Smooth muscle cell (in vitro differentiated cells): ENCODE measurements around the gene TCF3. TPM values are rescaled to one million over a fixed set of nuclear protein-coding genes. Genes with fewer than 3 reads are reported as not detected.

Source experiments
- DNase-seq: peaks from one replicate; lab custom pipeline; 2025; ENCODE audit not compliant: unreplicated experiment; lab: John Stamatoyannopoulos, UW
- H2AFZ ChIP-seq: fragments of 200-600 bp; sonication (generic); 2 replicates; pipeline ENCODE4 v1.6.0; 2016; ENCODE audit warnings: antibody characterized with exemption, low read depth, mild to moderate bottlenecking
- H3F3A ChIP-seq: fragments of 200-600 bp; sonication (generic); 2 replicates; pipeline ENCODE4 v1.6.0; 2017; ENCODE audit warnings: antibody characterized with exemption, low read depth
- H3K27ac ChIP-seq: fragments of 200-600 bp; sonication (generic); 2 replicates; pipeline ENCODE4 v1.5.1; 2016; ENCODE audit warnings: low read depth, mild to moderate bottlenecking
- H3K27me3 ChIP-seq: fragments of 200-600 bp; sonication (generic); 2 replicates; pipeline ENCODE4 v1.6.1; 2016; ENCODE audit warnings: low read depth, mild to moderate bottlenecking
- H3K36me3 ChIP-seq: fragments of 200-600 bp; sonication (generic); 2 replicates; pipeline ENCODE4 v1.5.1; 2016; ENCODE audit warnings: low read depth
- H3K4me1 ChIP-seq: fragments of 200-600 bp; sonication (generic); 2 replicates; pipeline ENCODE4 v1.5.1; 2016; ENCODE audit warnings: low read depth
- H3K4me2 ChIP-seq: fragments of 200-600 bp; sonication (generic); 2 replicates; pipeline ENCODE4 v1.6.0; 2016; ENCODE audit warnings: mild to moderate bottlenecking
- H3K4me3 ChIP-seq: fragments of 200-600 bp; sonication (generic); 2 replicates; pipeline ENCODE4 v1.5.1; 2016; ENCODE audit warnings: mild to moderate bottlenecking
- H3K79me2 ChIP-seq: fragments of 200-600 bp; sonication (generic); 2 replicates; pipeline ENCODE4 v1.6.0; 2016; ENCODE audit warnings: low read depth, mild to moderate bottlenecking
- H3K9ac ChIP-seq: fragments of 200-600 bp; sonication (generic); 2 replicates; pipeline ENCODE4 v1.6.0; 2016; ENCODE audit warnings: low read depth
- H3K9me3 ChIP-seq: fragments of 200-600 bp; sonication (generic); replicated peaks from 2 replicates; pipeline ENCODE4 v1.5.1; 2016; ENCODE audit warnings: low read depth
- H4K20me1 ChIP-seq: fragments of 200-600 bp; sonication (generic); 2 replicates; pipeline ENCODE4 v1.6.0; 2016; ENCODE audit warnings: low read depth
- CTCF ChIP-seq: fragments of 200-600 bp; sonication (generic); IDR thresholded peaks from 2 replicates; pipeline ENCODE4 v1.5.1; 2017; ENCODE audit warnings: borderline replicate concordance, mild to moderate bottlenecking, antibody characterized with exemption; ENCODE audit not compliant: insufficient read depth, poor library complexity, severe bottlenecking
- WGBS: methylation state at CpG from one replicate; pipeline ENCODE4 v1.1.7; 2016; ENCODE audit warnings: low lambda C conversion rate; 5-methylcytosine and 5-hydroxymethylcytosine counted together
- polyA plus RNA-seq: library from polyadenylated mRNA; unstranded; fragments of >200 nt; fragmentation: Nextera tagmentation; extraction: Ambion mirVana; gene quantifications from 2 replicates; pipeline ENCODE4 v1.2.1, GENCODE V29; 2016
- total RNA-seq: library from RNA; depleted of rRNA; stranded (reverse); fragments of >200 nt; gene quantifications from 2 replicates; pipeline ENCODE4 v1.2.3, GENCODE V29; 2014

Gene TCF3
- total and polyA plus RNA-seq, 2 experiments from 2014 or later, result 89.0 to 150 TPM

DNA sequence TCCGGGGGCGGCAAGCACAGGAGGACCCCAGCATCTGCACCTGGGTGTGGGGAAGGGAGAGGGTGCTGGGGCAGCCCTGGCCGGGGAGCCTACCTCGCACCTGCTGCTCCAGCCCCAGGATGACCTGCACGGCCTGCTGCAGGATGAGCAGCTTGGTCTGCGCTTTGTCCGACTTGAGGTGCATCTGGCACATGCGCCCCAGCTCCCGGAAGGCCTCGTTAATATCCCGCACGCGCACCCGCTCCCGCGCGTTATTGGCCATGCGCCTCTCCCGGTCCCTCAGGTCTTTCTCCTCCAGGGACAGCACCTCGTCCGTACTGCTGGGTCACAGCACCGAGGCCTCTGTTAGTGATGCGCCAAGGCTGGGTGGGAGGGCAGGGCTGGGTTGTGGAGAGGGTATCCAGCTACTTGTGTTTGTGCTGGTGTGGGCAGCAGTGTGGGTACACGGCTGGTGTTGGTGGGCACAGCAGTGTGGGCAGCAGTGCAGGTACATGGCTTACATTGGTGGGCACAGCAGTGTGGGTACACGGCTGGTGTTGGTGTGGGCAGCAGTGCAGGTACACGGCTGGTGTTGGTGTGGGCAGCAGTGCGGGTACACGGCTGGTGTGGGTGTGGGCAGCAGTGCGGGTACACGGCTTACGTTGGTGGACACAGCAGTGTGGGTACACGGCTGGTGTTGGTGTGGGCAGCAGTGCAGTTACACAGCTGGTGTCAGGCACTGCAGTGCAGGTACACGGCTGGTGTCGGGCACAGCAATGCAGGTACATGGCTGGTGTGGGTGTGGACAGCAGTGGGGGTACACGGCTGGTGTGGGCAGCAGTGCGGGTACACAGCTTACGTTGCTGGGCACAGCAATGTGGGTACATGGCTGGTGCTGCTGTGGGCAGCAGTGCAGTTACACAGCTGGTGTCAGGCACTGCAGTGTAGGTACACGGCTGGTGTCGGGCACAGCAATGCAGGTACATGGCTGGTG lies 40.0 kb downstream of the TCF3 start:
- H3K27ac ChIP-seq, result no peak overlapping the region
- no peaks in the 10 kb centered on the region for H3K9me3 ChIP-seq
- no peak for DNase-seq
- H3K36me3 ChIP-seq, result peaks cover 8% of the 10 kb centered on the region
- no peaks in the 10 kb centered on the region for H3K27me3 ChIP-seq
- H3K4me3 ChIP-seq, result no peak overlapping the region
- WGBS, result 97% methylated on average over 39 of the region's 39 CpGs
- H3K4me1 ChIP-seq, result no peaks in the 10 kb centered on the region
- H3F3A ChIP-seq, result no peaks in the 10 kb centered on the region
- no peaks in the 10 kb centered on the region for H3K79me2 ChIP-seq
- no peak for TF ChIP-seq CTCF
- no peak overlapping the region for H2AFZ ChIP-seq
- no peak overlapping the region for H3K9ac ChIP-seq
- peaks cover 15% of the 10 kb centered on the region for H4K20me1 ChIP-seq
- no peak overlapping the region for H3K4me2 ChIP-seq

GRCh38 chr19:1611353-1611752 lies 41.1 kb downstream of the TCF3 start:
- H3F3A ChIP-seq, result peaks cover under 1% of the 10 kb centered on the region
- peaks cover 4% of the 10 kb centered on the region for H4K20me1 ChIP-seq
- no peak overlapping the region for H3K9ac ChIP-seq
- H3K9me3 ChIP-seq, result no peaks in the 10 kb centered on the region
- DNase-seq, result no peak
- no peaks in the 10 kb centered on the region for H3K4me1 ChIP-seq
- no peaks in the 10 kb centered on the region for H3K27me3 ChIP-seq
- H2AFZ ChIP-seq, result no peak overlapping the region
- no peak for TF ChIP-seq CTCF
- H3K4me3 ChIP-seq, result no peak overlapping the region
- H3K36me3 ChIP-seq, result peaks cover 8% of the 10 kb centered on the region
- no peaks in the 10 kb centered on the region for H3K79me2 ChIP-seq
- no peak overlapping the region for H3K4me2 ChIP-seq
- no peak overlapping the region for H3K27ac ChIP-seq
- WGBS, result 97% methylated on average over 15 of the region's 15 CpGs

DNA sequence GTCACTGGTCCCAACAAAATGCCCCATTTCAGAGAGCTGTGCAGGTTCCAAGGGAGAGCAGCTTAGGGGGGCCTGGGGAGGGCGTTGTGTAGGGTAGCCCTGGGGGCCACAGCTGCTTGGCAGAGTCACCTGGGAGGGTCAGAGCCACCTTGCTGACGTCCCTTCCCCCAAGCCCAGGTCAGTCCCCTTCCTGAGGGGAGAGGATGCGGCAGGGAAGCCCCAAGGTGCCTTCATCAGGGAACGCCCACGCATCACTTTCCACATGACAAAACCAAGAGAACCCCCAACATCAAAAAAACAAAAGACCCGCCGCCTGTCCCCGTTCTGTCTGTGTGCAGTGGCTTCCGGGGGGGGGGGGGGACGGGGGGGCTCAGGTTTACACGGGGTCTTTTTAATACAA lies 41.8 kb downstream of the TCF3 start:
- Histone ChIP-seq H3K79me2 (no peaks in the 10 kb centered on the region), H3K4me1 (no peaks in the 10 kb centered on the region), H2AFZ (no peak overlapping the region), H3K4me3 (no peak overlapping the region), H3K9me3 (no peaks in the 10 kb centered on the region), H3K4me2 (no peak overlapping the region), H3K27me3 (no peaks in the 10 kb centered on the region), H3F3A (peaks cover 4% of the 10 kb centered on the region), H3K36me3 (peaks cover 4% of the 10 kb centered on the region), H3K9ac (no peak overlapping the region), H4K20me1 (peaks cover 4% of the 10 kb centered on the region), H3K27ac (no peak overlapping the region)
- DNase-seq, result no peak
- WGBS, result 93% methylated on average over 11 of the region's 11 CpGs
- no peak for TF ChIP-seq CTCF
